Hematopoietic multipotent progenitor cell treated with erythropoietin and hydrocortisone succinate and interleukin-3 and kit ligand, for 15 days (in vitro differentiated cells): ENCODE results near the gene PLPP2.
"Not testable (repeated sequence)": the region's sequence is repeated elsewhere in the genome, so short reads cannot be mapped to it uniquely, and the experiment has no call there.

Experiments
- DNase-seq: peaks from one replicate; pipeline ENCODE4 v3.0.0-alpha.2; 2015; ENCODE audit warnings: low spot score

Gene PLPP2

GRCh38 chr19:292951-293350 lies 1.7 kb upstream of the PLPP2 start:
- DNase-seq: no peak

- DNase-seq: no peak
Observed at GRCh38 chr19:292281-292884, 1.2 kb upstream of the PLPP2 start.

DNA sequence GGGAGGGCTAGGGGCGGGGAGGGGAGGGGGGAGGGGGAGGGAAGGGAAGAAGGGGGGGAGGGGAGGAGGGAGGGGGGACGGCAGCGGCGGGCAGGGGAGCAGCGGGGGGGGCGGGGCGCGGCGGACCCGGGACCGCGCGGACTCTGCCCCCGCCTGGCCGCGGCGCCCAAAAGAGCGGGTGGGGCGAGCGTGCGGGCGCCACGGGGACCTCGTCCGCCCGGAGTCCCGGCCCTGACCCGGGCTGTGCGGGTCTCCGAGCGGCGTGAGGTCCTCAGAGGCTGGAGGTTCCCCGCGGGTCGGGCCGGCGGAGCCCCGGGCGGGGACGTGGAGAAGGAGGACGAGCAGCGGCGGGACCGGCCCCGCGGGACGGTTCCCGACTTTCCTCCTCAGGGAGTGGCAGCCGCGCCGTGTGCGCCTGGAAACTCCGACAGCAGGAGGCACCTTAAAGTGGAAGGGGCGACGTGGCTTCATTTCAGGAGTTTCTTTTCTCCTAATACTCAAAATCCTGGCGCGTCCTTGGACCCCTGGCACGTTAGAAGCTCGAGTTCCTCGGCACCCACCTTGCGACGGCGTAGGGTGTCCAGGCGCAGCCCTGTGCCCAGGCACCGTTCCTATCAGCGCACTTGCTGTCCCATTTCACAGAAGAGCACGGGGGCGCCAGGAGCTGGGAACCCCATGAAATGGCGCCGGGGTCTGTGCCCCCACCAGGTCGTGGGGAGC lies 518 bp upstream of the PLPP2 start:
- DNase-seq: no peak

DNA sequence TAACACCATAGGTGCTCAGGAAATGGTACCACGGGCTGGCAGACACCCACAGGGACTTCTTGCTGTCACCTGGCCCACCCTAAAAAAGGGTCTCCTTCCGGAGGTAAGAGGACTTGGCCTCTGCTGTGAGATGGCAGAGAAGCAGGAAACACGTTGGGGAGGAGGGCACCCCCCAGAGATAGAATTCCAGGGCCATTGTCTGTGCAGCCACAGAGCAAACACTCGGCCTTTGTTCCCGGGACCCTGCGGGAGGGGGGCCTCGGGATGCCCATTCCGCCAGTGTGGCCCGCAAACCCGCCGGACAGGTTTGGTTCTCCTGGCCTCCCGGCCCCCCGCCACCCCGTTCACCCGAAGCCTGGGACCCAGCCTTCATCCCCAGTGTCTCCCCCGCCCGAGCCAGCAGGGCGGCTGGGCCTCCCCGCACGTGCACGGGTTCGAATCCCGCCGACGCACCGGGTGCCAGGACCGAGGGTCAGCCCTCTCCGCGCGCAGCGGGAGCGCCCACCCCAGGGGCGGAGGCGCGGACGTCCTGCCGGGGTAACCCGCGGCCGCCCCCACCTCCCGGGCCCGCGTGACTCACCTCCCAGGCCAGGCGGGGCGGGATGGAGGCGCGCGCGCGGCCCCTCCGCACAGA lies 714 bp downstream of the PLPP2 start:
- DNase-seq: no peak

- DNase-seq: no peak
Observed at GRCh38 chr19:289651-290371, 1.4 kb downstream of the PLPP2 start.

GRCh38 chr19:288911-289310 lies 2.3 kb downstream of the PLPP2 start:
- DNase-seq: no peak

DNA sequence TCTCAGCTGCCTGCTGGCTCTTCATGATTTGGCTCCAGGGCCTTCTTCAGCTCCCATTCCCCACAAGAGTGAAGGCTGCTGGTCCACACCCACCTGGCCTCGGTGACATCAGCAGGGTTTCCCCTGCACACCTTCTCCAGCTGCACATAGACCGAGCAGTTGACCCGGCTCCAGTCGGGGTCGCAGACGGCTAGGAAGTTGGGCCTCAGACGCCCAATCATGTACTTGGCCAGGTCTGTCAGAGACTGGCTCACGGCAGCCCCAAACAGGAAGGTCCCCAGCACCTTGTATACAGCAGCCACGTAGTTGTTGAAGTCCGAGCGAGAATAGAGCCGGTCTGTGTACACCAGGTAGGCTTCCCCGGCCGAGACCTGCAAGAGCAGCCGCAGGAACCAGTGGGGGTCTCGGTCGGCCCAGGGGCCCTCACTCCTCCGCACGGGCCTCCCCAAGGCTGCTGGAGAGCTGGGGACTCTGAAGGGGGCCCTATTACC lies 3.8 kb downstream of the PLPP2 start:
- no peak for DNase-seq

DNA sequence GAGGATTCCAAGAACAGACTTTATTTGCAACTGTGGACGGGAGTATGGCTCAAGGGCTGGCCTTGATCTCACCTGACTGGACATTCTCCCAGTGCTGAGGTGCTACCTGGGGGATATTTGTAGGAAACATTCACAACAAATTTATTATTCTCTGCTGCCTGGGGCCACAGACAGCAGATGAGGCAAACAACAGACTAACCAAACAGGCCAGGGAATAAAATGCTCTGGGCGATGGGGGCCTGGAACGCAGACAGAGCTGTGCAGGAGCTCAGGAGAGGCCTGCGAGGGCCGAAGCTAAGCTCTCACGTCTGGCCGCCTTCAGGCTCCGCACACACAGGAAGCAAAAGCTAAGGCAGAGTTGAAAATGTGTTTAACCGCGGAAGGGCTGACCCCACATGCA lies 7.8 kb downstream of the PLPP2 start:
- no peak for DNase-seq

- DNase-seq: no peak
Observed at GRCh38 chr19:282501-282900, 8.7 kb downstream of the PLPP2 start.

GRCh38 chr19:281992-282391 lies 9.2 kb downstream of the PLPP2 start:
- no peak for DNase-seq

- no peak for DNase-seq
Observed at GRCh38 chr19:281156-281853, 9.9 kb downstream of the PLPP2 start.

DNA sequence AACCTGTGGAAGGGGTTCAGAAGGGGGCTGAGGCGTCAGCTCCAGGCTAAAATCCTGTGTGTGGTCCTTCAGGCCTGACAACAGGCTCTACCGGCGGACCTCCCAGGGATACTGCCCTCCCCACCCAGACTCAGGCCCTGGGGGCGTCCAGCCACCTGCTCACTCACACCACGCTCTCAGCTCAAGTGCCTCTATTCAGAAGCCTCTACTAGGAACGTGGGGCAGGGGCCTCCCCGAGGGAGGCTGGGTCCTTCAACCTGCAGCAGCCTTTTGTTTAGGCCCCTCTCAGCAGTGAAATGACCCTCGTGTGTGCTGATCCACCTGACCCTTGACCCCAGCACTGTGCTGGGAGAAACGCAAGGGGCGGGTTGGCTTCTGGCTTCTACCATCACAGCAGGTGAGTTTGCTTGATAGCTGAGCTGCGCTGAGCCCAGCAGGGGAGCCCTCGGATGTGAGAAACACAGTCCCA lies 10.6 kb downstream of the PLPP2 start:
- DNase-seq: no peak

- no peak for DNase-seq
Observed at GRCh38 chr19:279656-280055, 11.5 kb downstream of the PLPP2 start.

DNA sequence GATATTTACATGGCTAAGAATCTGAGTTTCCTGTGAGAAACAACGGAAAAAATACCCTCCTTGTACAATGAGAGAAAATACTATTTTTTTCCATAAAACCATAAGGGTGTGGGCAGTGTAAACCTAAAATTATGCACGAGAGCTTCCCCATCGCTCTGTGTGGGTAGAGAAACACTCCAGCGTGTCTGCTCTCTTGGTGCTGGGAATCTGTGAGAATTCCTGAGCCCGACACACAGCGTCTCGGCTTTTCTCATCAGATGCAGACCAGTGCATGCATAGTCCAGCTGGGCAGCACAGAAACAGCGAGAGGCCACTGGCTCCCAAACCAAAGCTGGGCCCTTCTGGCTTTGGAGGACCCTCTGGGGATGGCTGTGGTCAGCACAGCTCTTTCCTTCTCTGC lies 12.0 kb downstream of the PLPP2 start:
- no peak for DNase-seq

DNA sequence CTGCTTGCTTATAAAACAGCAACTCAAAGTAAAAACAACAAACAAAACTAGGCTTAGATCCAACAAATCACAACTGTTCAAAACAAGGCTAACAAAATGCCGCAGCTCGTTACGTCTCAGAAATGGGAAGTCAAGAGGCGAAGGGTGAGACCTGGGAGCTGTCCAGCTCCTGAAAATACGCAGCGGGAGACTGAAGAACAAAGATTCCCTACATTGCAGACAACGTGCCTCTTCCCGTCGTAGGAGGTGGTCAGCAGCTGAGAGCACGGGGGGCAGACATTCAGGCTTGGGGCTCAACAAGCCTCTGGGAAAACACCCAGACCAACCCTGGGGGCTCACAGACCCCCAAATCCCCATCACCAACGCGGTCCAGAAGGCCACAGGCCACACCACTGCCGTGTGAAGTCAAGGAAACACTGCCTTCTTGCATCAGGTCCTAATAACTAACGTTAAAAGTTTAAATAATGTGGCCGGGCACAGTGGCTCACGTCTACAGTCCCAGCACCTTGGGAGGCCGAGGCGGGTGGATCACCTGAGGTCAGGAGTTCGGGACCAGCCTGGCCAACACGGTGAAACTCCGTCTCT lies 13.5 kb downstream of the PLPP2 start:
- DNase-seq: no peak

DNA sequence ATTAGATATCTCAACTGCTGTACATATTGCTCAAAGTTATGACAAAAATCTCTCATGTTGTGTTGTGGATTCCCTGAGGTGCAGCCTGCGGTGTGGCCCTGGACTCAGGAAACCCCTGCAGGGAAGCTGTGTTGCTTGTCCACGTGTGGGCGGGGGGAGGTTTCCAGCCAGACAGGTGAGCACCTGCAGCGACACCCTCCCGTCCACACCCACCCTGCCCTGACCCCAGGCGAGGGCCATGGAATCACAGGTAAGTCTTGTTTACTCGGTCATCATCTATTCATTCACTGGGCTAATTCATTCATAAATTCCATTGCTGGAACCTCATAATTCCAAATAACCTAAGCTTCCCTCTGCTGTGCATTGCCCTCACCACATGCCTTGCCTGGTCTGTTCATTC lies 14.1 kb downstream of the PLPP2 start:
- no peak for DNase-seq

DNA sequence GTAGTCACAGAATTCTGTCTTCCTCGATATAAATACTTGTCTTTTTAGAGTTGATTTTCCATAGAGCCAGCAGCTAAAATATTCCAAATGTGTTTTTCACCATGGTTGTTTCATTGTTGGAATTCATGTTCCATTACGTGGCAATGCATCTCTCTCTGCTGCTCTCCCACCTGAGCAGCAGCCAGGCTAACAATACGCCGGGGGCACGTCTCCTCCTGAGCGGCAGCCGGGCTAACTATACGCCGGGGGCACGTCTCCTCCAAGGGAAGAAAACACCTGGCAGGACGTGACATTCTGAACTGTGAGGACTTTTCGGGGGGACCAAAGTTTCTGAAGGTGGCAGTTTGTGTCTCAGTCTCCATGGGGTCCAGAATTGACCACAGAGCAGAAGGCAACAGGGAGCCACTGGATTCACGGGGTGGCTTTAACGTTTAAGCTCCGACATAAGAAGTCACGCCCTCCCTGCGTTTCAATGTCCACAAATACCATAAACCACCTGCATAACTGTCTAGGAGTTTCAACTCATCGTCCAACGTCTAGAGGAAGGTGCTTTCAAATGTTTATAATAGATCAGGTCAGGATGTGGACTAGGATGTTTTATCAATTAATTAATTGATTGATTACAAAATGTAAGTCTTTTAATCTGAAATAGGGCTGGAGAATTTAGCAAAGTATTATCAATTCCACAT lies 15.1 kb downstream of the PLPP2 start:
- no peak for DNase-seq

GRCh38 chr19:275000-275399 lies 16.2 kb downstream of the PLPP2 start:
- no peak for DNase-seq

DNA sequence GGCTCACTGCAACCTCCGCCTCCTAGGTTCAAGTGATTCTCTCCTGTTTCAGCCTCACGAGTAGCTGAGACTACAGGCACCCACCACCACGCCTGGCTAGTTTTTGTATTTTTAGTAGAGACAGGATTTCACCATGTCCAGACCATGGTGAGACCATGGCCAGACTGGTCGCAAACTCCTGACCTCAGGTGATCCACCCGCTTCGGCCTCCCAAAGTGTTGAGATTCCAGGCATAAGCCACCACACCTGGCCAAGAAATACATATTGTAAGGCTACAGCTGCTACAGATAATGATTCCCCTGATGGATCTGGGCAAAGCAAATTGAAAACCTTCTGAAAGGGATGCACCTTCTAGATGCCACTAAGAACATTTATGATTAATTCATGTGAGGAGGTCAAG lies 17.8 kb downstream of the PLPP2 start:
- no peak for DNase-seq

GRCh38 chr19:271856-272255 lies 19.3 kb downstream of the PLPP2 start:
- DNase-seq: no peak

DNA sequence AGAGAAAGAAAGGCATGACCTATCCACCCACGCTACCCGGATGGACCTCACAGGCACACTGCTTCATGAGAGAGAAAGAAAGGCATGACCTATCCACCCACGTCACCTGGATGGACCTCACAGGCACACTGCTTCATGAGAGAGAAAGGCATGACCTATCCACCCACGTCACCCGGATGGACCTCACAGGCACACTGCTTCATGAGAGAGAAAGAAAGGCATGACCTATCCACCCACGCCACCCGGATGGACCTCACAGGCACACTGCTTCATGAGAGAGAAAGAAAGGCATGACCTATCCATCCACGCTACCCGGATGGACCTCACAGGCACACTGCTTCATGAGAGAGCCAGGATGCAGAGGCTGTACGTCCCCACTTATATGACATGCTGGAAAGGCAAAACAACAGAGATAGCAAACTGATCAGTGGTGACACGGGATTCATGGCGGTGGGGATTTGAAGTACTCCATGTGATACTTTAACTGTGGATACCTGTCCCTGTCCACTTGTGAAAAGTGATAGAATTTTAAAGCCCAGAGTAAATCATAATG lies 20.4 kb downstream of the PLPP2 start:
- not testable (repeated sequence) for DNase-seq
